ENCODE measurements around the gene ADARB2.

ADARB2 gene

GRCh38 chr10:1591742-1592141 lies 145.6 kb downstream of the ADARB2 start:
- H3K9me3 ChIP-seq, result no peaks in the 10 kb centered on the region
- TF ChIP-seq, protein P1, sequence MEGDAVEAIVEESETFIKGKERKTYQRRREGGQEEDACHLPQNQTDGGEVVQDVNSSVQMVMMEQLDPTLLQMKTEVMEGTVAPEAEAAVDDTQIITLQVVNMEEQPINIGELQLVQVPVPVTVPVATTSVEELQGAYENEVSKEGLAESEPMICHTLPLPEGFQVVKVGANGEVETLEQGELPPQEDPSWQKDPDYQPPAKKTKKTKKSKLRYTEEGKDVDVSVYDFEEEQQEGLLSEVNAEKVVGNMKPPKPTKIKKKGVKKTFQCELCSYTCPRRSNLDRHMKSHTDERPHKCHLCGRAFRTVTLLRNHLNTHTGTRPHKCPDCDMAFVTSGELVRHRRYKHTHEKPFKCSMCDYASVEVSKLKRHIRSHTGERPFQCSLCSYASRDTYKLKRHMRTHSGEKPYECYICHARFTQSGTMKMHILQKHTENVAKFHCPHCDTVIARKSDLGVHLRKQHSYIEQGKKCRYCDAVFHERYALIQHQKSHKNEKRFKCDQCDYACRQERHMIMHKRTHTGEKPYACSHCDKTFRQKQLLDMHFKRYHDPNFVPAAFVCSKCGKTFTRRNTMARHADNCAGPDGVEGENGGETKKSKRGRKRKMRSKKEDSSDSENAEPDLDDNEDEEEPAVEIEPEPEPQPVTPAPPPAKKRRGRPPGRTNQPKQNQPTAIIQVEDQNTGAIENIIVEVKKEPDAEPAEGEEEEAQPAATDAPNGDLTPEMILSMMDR (IDR thresholded peaks at IDR 0.05; ENCODE audit: low read depth, low read length), result no peak
- no peaks in the 10 kb centered on the region for H3K27me3 ChIP-seq
- H3K4me1 ChIP-seq, result no peaks in the 10 kb centered on the region
- H3K4me3 ChIP-seq (ENCODE audit: low read depth, low read length), result no peak overlapping the region
- no peaks in the 10 kb centered on the region for H3K36me3 ChIP-seq
- no peak for DNase-seq

DNA sequence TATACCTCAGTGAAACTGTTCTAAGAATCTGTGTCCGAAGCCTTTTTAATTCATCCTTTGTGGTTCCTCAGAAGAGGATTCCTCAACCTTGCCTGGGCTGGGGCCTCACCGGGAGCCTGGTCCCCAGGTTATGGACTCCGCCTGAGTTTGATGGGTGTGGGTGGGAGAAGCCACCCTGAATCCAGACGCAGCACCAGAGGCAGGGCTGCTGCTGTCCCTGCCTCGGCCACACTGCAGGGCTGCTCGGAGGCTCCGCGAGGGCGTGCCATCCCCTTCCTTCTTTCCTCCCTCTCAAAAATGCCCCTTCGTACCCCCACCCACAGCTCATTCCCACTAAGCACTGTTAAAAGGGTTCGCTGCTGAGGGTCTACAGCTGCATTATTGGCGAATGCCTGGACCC lies 146.3 kb downstream of the ADARB2 start:
- H3K9me3 ChIP-seq, result no peaks in the 10 kb centered on the region
- TF ChIP-seq, protein P1 (IDR thresholded peaks at IDR 0.05; ENCODE audit: low read depth, low read length), result no peak
- H3K4me1 ChIP-seq, result no peaks in the 10 kb centered on the region
- H3K4me3 ChIP-seq (ENCODE audit: low read depth, low read length), result no peak overlapping the region
- H3K27me3 ChIP-seq, result no peaks in the 10 kb centered on the region
- DNase-seq, result no peak
- H3K36me3 ChIP-seq, result no peaks in the 10 kb centered on the region

GRCh38 chr10:1589257-1589656 lies 148.1 kb downstream of the ADARB2 start:
- TF ChIP-seq, protein P1 (IDR thresholded peaks at IDR 0.05; ENCODE audit: low read depth, low read length), result no peak
- Histone ChIP-seq H3K4me1 (no peaks in the 10 kb centered on the region), H3K9me3 (no peaks in the 10 kb centered on the region), H3K36me3 (no peaks in the 10 kb centered on the region), H3K4me3 (ENCODE audit: low read depth, low read length) (no peak overlapping the region), H3K27me3 (no peaks in the 10 kb centered on the region)
- DNase-seq, result no peak

GRCh38 chr10:1582739-1583138 lies 154.6 kb downstream of the ADARB2 start:
- Histone ChIP-seq H3K36me3 (no peaks in the 10 kb centered on the region), H3K9me3 (no peaks in the 10 kb centered on the region)
- TF ChIP-seq, protein P1 (IDR thresholded peaks at IDR 0.05; ENCODE audit: low read depth, low read length), result no peak

DNA sequence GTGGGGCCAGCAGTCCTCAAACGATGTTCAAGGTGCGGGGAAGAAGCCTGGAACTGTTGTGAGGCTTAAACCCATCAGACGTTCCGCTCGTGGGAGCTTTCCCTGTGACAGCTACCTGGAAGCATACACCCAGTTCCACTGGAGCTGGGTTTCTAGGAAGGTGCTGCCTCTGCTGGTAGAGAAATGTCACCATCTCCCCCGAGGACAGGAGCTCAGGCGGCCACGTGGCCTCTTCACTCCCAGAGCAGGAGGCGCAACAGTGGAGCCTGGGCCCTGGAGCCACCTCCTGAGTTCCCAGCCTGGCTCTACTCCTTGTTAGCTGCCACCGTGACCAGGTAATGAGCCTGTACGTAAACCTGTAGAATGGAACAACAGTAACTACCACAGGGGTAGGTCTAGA lies 156.1 kb downstream of the ADARB2 start:
- H3K4me3 ChIP-seq (ENCODE audit: low read depth, low read length), result no peak overlapping the region
- TF ChIP-seq, protein P1 (IDR thresholded peaks at IDR 0.05; ENCODE audit: low read depth, low read length), result no peak
- DNase-seq, result no peak
- H3K27me3 ChIP-seq, result no peaks in the 10 kb centered on the region
- H3K4me1 ChIP-seq, result no peaks in the 10 kb centered on the region
- no peaks in the 10 kb centered on the region for H3K9me3 ChIP-seq
- no peaks in the 10 kb centered on the region for H3K36me3 ChIP-seq

More at GRCh38 chr10:1582739-1583138, 154.6 kb downstream of the ADARB2 start:
- no peak for DNase-seq
- no peak overlapping the region for H3K4me3 ChIP-seq (ENCODE audit: low read depth, low read length)
- H3K4me1 ChIP-seq, result no peaks in the 10 kb centered on the region
- no peaks in the 10 kb centered on the region for H3K27me3 ChIP-seq

- H3K9me3 ChIP-seq, result no peaks in the 10 kb centered on the region
- H3K27me3 ChIP-seq, result no peaks in the 10 kb centered on the region
- TF ChIP-seq, protein P1 (IDR thresholded peaks at IDR 0.05; ENCODE audit: low read depth, low read length), result no peak
- no peak overlapping the region for H3K4me3 ChIP-seq (ENCODE audit: low read depth, low read length)
- H3K4me1 ChIP-seq, result no peaks in the 10 kb centered on the region
- no peaks in the 10 kb centered on the region for H3K36me3 ChIP-seq
- DNase-seq, result no peak
These were observed 157.7 kb downstream of the ADARB2 start for GRCh38 chr10:1579671-1580070.

All from BE2C (cell line).